ENCODE data around the gene LTO1.

DNA sequence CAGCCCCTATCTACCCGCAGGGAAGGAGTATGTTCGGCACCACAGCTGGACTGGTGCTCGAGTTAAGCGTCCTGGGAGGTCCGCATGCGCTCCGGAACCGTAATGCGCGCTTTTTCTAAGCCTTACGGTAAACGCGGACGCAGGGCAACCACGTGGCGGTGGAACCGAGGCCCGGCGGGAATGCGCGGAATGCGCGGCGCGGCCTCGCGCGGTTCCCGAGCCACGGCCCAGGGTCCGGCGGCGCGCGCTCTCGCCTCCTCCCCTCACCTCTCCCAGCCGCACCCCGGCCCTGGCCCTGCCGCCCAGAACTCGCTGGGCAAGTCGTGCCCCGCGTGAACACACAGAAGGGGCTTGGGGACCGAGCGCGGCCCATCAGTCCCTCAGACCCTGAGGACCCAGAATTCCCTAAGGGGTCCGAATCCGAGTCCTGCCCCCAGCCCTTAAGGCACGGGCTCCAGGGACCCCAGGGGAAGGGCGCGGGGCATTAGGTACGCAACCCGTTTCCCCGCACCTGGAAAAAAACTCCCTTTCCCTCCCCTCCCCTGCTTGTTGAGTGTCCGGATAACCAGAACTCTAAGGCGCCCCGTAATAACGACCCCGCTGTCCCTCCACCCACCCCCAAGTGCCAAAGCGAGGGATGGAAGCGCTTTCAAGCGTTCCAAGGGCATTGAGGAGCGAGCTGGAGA is 38.5 kb downstream of the LTO1 start:
- TF ChIP-seq, protein P1, sequence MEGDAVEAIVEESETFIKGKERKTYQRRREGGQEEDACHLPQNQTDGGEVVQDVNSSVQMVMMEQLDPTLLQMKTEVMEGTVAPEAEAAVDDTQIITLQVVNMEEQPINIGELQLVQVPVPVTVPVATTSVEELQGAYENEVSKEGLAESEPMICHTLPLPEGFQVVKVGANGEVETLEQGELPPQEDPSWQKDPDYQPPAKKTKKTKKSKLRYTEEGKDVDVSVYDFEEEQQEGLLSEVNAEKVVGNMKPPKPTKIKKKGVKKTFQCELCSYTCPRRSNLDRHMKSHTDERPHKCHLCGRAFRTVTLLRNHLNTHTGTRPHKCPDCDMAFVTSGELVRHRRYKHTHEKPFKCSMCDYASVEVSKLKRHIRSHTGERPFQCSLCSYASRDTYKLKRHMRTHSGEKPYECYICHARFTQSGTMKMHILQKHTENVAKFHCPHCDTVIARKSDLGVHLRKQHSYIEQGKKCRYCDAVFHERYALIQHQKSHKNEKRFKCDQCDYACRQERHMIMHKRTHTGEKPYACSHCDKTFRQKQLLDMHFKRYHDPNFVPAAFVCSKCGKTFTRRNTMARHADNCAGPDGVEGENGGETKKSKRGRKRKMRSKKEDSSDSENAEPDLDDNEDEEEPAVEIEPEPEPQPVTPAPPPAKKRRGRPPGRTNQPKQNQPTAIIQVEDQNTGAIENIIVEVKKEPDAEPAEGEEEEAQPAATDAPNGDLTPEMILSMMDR (IDR thresholded peaks at IDR 0.05 in 8 of 11, conservative IDR thresholded peaks at IDR 0.05 in 3 of 11), result no peak
- TF ChIP-seq POLR2AphosphoS5 (IDR thresholded peaks at IDR 0.05), result peak in 2 of 3 donors; percentile 64 to 68
- TF ChIP-seq POLR2A (IDR thresholded peaks at IDR 0.05), result no peak

Measured in spleen (tissue), 7 donors.